Measurements from ENCODE around the gene LARGE1. TPM values are rescaled to one million over a fixed set of nuclear protein-coding genes. Genes with fewer than 3 reads are reported as not detected.
A peak's percentile ranks its signal among the peaks of the same experiment; 100 is the strongest.

Gene LARGE1
- polyA plus RNA-seq, 5 donors, result 25.2 to 39.4 (median 31.5) TPM

- no peak for DNase-seq
Observed at GRCh38 chr22:33325232-33326004, 594.9 kb downstream of the LARGE1 start.

- DNase-seq, result no peak
Observed at GRCh38 chr22:33324228-33324627, 596.0 kb downstream of the LARGE1 start.

- no peak for DNase-seq
Observed at GRCh38 chr22:33321466-33321865, 598.8 kb downstream of the LARGE1 start.

GRCh38 chr22:33315954-33316353, 604.3 kb downstream of the LARGE1 start:
- DNase-seq, result no peak

GRCh38 chr22:33315117-33315516, 605.2 kb downstream of the LARGE1 start:
- DNase-seq, result no peak

GRCh38 chr22:33314316-33314715, 606.0 kb downstream of the LARGE1 start:
- DNase-seq, result no peak

- DNase-seq, result no peak
Observed at GRCh38 chr22:33303099-33303498, 617.2 kb downstream of the LARGE1 start.

GRCh38 chr22:33302549-33302948, 617.7 kb downstream of the LARGE1 start:
- no peak for DNase-seq

- DNase-seq, result peak; percentile 56 to 68
Observed at GRCh38 chr22:33302049-33302545, 618.2 kb downstream of the LARGE1 start.

GRCh38 chr22:33300165-33300564, 620.1 kb downstream of the LARGE1 start:
- DNase-seq, result no peak

- DNase-seq, result peak in 1 of 2 donors; percentile 6
Observed at GRCh38 chr22:33299245-33299956, 620.9 kb downstream of the LARGE1 start.

GRCh38 chr22:33296941-33297340, 623.3 kb downstream of the LARGE1 start:
- DNase-seq, result no peak

GRCh38 chr22:33288078-33288477, 632.2 kb downstream of the LARGE1 start:
- no peak for DNase-seq

- no peak for DNase-seq
Observed at GRCh38 chr22:33275073-33275443, 645.2 kb downstream of the LARGE1 start.

GRCh38 chr22:33274214-33275072, 645.8 kb downstream of the LARGE1 start:
- no peak for DNase-seq

GRCh38 chr22:33272871-33273270, 647.4 kb downstream of the LARGE1 start:
- no peak for DNase-seq

- no peak for DNase-seq
Observed at GRCh38 chr22:33272180-33272579, 648.1 kb downstream of the LARGE1 start.

GRCh38 chr22:33271390-33272161, 648.7 kb downstream of the LARGE1 start:
- DNase-seq, result no peak

- DNase-seq, result no peak
Observed at GRCh38 chr22:33270596-33270995, 649.7 kb downstream of the LARGE1 start.

GRCh38 chr22:33261699-33262098, 658.6 kb downstream of the LARGE1 start:
- DNase-seq, result no peak

- no peak for DNase-seq
Observed at GRCh38 chr22:33260498-33260897, 659.8 kb downstream of the LARGE1 start.

All from right lung (tissue), 5 donors.